HL-60 (cell line): ENCODE results near the gene CNTRL.

ENCODE experiments used
- GABPA ChIP-seq: IDR thresholded peaks from 2 replicates; pipeline ENCODE4 v1.6.1; 2012; ENCODE audit warnings: low read depth
- POLR2AphosphoS5 ChIP-seq: IDR thresholded peaks from 2 replicates; pipeline ENCODE4 v1.6.1; 2012; ENCODE audit warnings: low read depth
- TF ChIP-seq, protein P1 (sequence below): IDR thresholded peaks from one replicate; pipeline ENCODE4 v1.5.1; 2011; ENCODE audit warnings: low read length, control low read depth, inconsistent platforms; ENCODE audit not compliant: insufficient read depth

DNA sequence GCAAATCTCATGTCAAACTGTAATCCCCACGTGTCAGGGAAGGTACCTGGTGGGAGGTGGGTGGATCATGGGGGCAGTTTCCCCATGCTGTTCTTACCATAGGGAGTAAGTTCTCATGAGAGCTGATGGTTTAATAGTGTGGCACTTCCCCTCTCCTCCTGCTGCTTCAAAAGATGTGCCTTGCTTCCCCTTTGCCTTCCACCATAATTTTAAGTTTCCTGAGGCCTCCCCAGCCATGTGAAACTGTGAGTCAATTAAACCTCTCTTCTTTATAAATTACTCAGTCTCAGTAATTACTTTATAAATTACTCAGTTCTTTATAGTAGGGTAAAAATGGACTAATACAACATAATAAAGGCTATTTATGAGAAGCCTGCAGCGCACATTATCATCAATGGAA lies 7.1 kb upstream of the CNTRL start:
- TF ChIP-seq, protein P1, sequence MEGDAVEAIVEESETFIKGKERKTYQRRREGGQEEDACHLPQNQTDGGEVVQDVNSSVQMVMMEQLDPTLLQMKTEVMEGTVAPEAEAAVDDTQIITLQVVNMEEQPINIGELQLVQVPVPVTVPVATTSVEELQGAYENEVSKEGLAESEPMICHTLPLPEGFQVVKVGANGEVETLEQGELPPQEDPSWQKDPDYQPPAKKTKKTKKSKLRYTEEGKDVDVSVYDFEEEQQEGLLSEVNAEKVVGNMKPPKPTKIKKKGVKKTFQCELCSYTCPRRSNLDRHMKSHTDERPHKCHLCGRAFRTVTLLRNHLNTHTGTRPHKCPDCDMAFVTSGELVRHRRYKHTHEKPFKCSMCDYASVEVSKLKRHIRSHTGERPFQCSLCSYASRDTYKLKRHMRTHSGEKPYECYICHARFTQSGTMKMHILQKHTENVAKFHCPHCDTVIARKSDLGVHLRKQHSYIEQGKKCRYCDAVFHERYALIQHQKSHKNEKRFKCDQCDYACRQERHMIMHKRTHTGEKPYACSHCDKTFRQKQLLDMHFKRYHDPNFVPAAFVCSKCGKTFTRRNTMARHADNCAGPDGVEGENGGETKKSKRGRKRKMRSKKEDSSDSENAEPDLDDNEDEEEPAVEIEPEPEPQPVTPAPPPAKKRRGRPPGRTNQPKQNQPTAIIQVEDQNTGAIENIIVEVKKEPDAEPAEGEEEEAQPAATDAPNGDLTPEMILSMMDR = no peak
- no peak for TF ChIP-seq GABPA
- no peak for TF ChIP-seq POLR2AphosphoS5
